Measurements from ENCODE around the gene TP53BP2.

DNA sequence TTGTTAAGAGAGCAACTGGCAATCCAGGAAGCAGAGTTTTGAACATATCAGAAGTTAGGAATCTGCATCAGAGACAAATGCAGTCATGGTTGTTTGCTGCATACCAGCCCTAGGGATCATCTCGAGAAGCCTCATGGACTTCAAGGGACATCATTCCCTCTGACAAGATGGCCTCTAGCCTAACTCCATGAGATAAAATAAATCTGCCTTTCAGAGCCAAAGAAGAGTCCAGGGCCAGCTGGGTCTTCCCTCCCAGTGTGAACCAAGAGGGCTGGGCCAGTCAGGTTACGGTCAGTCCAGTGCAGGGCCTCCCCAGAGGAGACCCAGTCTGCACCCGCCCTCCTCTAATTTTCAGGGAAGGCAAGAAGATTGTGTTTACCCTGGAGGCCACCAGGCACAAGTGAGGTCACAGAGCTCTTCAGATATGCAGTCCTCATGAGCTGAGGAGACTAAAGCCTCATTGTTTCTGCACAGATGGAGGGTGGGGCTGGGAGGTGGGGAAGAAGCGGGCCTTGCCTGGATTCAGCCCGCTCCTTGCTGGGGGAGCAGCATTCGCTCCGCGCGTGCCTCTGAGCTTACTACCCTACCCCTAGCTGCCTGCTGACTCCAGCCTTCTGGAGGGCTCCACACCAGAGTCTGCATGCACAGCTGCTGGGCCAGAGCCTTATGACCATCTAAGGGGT is 80.6 kb downstream of the TP53BP2 start:
- TF ChIP-seq, protein P1, sequence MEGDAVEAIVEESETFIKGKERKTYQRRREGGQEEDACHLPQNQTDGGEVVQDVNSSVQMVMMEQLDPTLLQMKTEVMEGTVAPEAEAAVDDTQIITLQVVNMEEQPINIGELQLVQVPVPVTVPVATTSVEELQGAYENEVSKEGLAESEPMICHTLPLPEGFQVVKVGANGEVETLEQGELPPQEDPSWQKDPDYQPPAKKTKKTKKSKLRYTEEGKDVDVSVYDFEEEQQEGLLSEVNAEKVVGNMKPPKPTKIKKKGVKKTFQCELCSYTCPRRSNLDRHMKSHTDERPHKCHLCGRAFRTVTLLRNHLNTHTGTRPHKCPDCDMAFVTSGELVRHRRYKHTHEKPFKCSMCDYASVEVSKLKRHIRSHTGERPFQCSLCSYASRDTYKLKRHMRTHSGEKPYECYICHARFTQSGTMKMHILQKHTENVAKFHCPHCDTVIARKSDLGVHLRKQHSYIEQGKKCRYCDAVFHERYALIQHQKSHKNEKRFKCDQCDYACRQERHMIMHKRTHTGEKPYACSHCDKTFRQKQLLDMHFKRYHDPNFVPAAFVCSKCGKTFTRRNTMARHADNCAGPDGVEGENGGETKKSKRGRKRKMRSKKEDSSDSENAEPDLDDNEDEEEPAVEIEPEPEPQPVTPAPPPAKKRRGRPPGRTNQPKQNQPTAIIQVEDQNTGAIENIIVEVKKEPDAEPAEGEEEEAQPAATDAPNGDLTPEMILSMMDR (IDR thresholded peaks at IDR 0.05): no peak
- TF ChIP-seq POLR2A (IDR thresholded peaks at IDR 0.05): no peak

All from Peyer's patch (tissue), 4 donors.